WTC11 (cell line): ENCODE results near the gene SCYL1.

Experiments
- NFE2L1 ChIP-seq: sonication (generic); formaldehyde crosslinking; IDR thresholded peaks from 2 replicates; pipeline ENCODE4 v1.8.1; 2023; ENCODE audit warnings: missing genetic modification reagents
- TF ChIP-seq, protein P1 (sequence below): sonication (generic); formaldehyde crosslinking; IDR thresholded peaks from 2 replicates; pipeline ENCODE4 v1.8.1; 2022; ENCODE audit warnings: low read depth, missing genetic modification reagents, borderline replicate concordance
- TF ChIP-seq, protein P2 (sequence below): sonication (generic); formaldehyde crosslinking; IDR thresholded peaks from 2 replicates; pipeline ENCODE4 v1.8.0; 2022; ENCODE audit warnings: mild to moderate bottlenecking, missing genetic modification reagents

DNA sequence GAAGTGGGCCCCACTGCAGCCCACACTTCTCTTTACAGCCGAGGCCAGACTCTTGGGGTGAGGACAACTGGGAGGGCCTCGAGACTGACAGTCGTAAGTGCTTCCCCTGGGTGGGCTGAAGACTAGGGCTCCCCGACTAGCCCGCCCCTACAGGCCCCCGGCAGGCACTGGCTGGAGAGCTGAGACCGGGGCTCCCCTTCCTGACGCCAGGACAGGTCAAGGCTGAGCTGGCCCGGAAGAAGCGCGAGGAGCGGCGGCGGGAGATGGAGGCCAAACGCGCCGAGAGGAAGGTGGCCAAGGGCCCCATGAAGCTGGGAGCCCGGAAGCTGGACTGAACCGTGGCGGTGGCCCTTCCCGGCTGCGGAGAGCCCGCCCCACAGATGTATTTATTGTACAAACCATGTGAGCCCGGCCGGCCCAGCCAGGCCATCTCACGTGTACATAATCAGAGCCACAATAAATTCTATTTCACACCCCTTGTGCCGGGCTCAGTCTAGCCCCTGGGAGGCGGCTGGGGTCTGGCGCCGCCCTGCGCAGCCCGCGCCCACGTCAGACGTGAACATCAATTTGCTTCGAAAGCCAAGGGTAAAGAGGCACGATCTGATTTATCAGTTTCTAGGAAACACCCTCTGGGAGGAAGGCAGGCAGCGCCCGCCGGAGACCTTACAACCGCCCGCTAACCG, 13.5 kb downstream of the SCYL1 start:
- no peak for TF ChIP-seq NFE2L1 (CRISPR knock-in tag)
- TF ChIP-seq, protein P1, sequence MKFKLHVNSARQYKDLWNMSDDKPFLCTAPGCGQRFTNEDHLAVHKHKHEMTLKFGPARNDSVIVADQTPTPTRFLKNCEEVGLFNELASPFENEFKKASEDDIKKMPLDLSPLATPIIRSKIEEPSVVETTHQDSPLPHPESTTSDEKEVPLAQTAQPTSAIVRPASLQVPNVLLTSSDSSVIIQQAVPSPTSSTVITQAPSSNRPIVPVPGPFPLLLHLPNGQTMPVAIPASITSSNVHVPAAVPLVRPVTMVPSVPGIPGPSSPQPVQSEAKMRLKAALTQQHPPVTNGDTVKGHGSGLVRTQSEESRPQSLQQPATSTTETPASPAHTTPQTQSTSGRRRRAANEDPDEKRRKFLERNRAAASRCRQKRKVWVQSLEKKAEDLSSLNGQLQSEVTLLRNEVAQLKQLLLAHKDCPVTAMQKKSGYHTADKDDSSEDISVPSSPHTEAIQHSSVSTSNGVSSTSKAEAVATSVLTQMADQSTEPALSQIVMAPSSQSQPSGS (CRISPR knock-in tag) = no peak
- TF ChIP-seq, protein P2, sequence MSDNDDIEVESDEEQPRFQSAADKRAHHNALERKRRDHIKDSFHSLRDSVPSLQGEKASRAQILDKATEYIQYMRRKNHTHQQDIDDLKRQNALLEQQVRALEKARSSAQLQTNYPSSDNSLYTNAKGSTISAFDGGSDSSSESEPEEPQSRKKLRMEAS = no peak
